ENCODE data around the gene ST6GALNAC4.

GRCh38 chr9:127887792-127888191, 29.0 kb downstream of the ST6GALNAC4 start:
- no peak for TF ChIP-seq POLR2AphosphoS5 (IDR thresholded peaks at IDR 0.05; ENCODE audit: low read length)
- no peak for TF ChIP-seq JUNB (IDR thresholded peaks at IDR 0.05)
- peak; percentile 11 to 34 (median 21); a peak in 3 of 6 replicates for TF ChIP-seq CTCF (IDR thresholded peaks at IDR 0.05 in 2 of 3, conservative IDR thresholded peaks at IDR 0.05 in 1 of 3; ENCODE audit: control insufficient read depth in 2 of 3, extremely low read depth in 1 of 3, insufficient read depth in 1 of 3, low read depth in 3 of 3, low read length in 3 of 3)
- TF ChIP-seq YY1 (IDR thresholded peaks at IDR 0.05; ENCODE audit: low read depth, low read length) = no peak
- TF ChIP-seq EZH2 (IDR thresholded peaks at IDR 0.05; ENCODE audit: borderline replicate concordance, control insufficient read depth, low read depth, low read length) = no peak
